NCI-H1092 (cell line): ENCODE data around the gene IGSF5.
"Not testable (repeated sequence)": the region's sequence is repeated elsewhere in the genome, so short reads cannot be mapped to it uniquely, and the experiment has no call there.

ENCODE experiments used
- DNase-seq: peaks from one replicate; lab custom pipeline; 2025; lab: John Stamatoyannopoulos, UW

Gene IGSF5

DNA sequence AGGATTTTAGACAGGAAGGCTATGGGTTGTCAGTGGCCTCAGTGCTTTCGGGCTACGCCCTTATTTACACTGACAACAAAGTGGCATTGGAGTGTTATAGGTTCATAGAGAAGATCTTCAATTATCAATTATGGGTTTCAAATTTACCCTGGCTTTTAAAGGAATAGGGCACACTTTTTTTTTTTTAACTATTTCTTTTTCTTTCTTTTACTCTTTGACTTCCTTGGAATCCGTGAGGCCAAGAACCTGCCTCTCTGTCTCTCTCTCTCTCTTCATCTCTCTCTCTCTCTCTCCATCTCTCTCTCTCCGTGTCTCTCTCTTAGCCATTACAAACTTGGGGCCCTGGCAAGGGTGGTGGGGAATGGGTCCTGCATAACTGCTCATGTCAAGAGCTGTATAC lies at the start of gene IGSF5:
Gene IGSF5, plus strand, starts transcription at position 301 of the 400 bp plus-strand sequence. CDS start 327 bp downstream, outside the sequence.
- not testable (repeated sequence) for DNase-seq

DNA sequence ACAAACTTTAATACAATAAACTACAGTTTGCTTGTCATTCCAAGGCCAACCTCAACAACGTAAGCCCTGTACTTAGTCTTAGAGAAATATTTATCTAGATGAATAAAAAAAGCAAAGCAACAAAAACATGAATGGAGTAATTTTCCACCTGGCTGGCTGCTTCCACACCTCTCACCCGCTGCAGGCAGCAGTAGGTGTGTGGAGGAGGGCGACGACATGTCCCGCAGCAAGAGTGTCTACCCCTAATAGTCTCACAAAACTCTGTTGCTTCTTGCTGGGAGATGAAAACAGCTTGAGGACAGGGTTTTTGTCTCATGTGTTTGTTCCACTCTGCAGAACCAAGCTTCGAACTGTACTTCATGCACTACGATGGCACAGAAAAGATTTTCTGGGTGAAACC lies 48.8 kb upstream of the IGSF5 start:
- DNase-seq = no peak

DNA sequence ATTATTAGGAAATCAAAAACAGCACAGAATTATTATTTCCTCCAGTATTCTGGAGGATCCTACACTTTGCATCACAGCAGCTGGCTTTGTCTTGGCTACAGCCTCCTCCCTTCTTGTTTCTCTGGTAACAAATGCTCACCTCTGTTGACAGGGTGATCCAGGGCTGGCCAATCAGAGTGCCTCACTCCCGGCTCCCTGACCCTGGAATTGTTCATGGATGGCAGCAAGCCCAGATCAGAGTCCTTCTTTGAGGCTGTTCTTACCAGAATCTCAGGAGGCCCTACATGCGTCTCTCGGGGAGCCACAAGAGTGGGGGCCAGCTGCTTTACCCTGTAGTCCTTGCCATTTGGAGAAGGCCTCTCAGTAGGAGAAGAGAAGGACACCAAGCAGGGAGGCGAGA lies 48.4 kb upstream of the IGSF5 start:
- DNase-seq = peak; percentile 55

DNA sequence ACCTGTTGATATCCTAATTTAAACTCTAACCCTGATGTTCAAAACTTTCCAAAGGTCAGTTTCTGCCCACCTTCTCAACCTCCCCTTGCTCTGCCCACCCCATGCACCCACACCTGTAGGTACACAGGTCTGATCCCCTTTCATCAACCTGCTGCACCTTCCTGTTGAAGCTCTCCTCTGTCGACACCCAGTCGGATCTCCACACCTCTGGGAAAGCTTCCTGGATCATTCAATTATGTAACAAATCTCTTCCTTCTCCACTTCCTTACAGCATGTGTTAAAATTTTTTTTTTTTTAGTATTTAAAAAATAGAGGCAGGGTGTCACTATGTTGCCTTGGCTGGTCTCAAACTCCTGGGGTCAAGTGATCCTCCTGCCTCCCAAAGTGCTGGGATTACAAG lies 44.7 kb upstream of the IGSF5 start:
- DNase-seq = no peak

DNA sequence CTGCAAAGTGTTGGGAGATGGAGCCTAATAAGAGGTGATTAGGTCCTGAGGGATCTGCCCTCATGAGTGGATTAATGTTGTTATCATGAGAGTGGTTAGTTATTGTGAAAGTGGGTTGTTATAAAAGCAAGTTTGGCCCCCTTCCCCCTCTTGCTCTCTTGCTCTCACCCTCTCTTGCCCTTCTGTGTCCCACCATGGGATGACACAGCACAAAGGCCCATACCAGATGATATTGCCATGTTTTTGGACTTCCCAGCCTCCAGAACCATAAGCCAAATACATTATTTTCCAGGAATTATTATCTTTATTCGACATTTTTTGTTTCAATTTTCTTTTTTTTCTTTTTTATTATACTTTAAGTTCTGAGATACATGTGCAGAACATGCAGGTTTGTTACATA lies 41.4 kb upstream of the IGSF5 start:
- no peak for DNase-seq

DNA sequence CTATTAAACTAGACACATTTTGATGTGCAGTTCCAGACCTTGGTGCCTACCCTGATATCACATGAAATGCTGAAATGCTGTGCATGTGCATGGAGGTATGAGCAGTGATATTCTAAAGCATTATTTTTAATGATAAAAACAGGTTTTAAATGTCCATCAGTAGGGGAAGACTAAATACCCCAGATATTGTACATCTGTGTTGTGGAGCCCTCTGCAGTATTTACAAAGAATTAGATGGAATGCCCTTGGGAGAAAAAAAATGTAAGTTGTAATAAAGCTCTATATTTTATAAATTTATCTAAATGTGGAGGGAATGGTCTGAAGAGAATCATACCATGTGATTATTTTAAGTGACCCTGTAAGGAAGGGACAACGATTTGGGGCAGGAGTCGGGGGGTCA lies 39.1 kb upstream of the IGSF5 start:
- DNase-seq = no peak

DNA sequence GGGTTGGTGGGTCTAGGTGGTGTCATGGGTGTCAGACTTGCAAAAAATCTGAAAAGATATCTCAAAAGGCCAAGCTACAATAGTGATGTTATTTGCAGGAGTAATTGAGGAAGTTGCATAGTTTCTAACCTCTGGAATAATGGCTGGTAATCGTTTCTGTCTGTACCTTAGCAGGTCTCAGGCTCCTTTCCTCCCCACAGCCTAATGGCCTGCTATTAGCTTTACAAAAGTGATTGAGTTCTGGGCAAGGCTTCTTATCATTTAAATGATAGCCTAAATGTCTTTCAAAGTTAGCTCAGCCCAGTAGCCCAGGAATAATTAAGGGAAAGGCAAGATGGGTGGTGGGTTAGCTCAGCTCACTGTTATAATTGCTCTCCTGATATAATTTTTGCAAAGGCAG lies 37.7 kb upstream of the IGSF5 start:
- no peak for DNase-seq

DNA sequence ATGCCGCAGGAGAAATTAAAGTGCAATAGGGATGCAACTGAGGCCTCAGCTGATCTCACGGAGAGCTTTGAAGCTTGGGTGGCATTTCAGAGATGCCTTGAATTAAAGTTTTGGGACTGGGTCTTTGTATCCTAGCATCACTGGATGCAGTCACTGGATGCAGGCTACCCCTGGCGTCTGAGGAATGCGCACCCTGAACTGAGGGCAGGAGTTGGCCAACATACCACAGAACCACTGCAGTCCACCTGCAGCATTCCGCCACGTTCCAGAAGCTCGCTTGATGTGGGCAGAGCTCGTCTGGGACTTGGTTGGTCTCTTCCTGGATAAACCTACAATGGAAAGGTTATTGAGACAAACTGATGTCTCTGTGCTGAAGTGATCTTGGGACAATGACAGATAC lies 34.1 kb upstream of the IGSF5 start:
- no peak for DNase-seq

DNA sequence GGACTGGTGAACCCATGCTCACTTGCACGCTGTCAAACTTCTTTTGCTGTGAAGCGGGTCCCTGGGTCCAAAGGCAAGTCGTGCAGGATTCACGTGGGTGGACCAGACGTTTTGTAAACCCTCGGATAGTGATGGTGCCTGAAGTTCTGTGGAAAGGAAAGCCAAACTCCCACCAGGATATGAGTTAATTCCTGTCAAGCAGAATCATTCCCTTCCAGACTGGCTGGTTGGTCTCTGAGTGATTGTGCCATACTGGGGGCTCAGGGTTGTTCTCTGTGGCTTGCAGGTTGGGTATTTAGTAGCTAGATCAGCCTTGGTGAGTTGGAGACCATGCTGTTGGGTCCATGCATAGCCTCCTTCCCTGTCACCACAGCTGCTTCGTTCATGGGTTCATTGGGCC lies 32.7 kb upstream of the IGSF5 start:
- no peak for DNase-seq

DNA sequence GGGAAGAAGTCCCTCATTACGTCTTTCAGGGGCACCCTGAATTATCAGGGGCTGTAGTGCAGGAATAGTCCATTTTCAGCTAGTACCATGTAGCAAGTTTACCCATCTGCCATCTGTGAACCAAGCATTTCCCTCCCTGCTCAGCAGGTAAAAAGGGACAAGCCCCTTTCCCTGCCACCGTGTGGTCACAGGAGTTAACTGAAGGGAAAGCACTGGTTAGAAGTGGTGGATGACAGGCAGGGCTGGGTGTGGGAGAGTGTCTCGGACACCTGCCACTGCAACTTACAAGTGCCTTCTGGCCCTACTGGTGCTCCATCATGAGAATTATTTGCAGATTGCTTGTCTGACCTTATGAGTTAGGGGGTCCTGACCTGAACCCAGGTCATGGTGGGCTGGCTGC lies 32.0 kb upstream of the IGSF5 start:
- DNase-seq = peak; percentile 72

DNA sequence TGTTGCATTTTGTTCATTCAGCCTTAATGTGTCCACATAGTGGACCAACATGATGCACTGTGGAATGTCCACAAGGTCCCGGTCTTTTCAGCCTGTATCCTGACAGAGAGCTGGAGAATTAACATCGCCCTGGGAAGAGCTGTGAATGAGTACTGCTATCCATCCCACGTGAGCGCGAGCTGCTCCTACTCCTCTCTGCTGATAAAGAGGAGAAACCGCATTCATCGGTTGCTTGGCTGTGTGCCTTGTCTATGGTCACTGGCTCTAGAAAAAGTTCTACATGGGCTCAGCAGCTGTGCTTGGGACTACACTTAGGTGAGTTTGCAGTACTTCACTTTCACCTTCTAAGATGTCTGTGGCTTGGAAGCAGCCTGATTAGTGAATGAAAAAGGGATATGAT lies 31.1 kb upstream of the IGSF5 start:
- no peak for DNase-seq

DNA sequence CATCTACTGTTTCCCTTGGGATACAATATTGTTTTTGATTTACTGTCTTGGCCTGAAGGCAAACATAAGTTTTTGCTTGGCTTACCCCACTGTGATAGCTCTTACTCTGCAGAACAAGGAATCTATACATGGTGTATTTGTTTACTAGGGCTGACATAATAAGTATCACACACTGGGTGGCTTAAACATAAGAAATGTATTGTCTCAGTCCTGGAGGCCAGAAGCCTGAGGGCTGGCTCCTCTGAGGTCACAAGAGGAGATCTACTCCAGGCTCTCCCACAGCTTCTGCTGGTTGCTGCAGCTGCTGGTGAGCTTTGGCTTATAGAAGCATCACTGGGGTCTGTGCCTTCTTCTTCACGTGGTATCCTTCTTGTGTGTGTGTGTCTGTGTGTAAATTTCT lies 30.7 kb upstream of the IGSF5 start:
- no peak for DNase-seq

DNA sequence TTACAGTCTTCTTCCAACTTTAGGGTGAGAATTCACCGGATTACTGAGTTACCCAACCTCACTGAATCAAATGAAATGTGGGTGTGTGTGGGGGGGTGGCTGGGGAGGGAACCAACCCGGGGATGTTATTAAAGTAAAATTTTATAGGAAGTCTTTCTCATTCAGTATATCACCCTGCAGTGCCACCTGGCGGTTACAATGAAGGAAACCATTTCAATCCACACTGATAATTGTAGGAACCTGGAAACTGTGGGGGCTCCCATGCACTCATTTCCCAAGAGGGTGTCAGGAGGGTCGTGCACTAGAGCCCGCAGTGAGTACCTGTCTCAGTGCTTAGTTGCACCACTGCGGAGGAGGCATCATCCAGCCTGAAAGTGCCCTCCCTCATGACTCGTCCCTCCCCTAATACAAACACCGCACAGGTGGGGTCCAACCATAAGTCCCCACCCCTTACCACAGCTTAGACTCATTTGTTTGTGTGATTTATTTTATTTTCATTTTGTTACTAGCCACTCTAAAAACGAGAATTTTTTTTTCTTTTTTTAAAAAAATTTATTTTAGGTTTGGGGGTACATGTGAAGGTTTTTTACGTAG lies 29.1 kb upstream of the IGSF5 start:
- peak; percentile 64 for DNase-seq

DNA sequence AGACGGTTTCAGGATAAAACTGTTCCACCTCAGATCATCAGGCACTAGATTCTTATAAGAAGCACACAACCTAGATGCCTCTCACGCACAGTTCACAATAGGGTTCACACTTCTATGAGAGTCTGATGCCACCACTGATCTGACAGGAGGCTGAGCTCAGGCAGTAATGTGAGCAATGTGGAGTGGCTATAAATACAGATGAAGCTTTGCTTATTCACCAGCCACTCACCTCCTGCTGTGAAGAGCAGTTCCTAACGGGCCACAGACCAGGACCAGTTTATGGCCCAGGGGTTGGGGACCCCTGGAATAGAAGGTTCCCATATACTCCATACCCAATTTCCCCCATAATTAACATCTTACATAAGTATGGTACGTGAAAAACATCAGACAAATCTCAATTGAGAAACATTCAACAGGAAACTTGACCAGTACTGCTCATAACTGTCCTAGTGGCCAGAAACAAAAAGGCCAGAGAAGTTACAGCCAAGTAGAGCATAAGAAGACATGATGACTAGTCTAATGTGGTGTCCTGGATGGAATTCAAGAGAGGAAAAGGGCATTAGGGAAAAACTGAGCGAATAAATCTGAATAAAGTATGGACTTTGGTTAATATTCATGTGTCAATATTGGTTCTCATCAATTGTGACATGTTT lies 24.7 kb upstream of the IGSF5 start:
- DNase-seq = no peak

DNA sequence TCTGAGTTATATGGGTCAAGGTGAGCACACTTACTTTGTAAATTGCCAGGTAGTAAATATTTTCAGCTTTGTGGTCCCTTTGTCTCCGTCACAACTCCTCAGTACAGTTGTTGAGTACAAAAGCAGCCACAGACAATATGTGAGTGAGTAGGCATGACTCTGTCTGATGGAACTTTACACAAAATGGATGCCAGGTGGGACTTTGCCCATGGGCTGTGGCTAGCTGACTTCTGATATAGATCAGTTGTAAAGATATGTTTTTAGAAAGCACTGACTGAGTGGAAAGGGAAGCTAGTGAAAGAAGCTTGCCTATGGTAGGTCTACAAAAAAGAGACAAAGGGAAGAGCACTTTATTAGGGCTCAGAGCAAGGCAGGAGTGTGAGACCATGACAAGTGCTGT lies 23.1 kb upstream of the IGSF5 start:
- DNase-seq = no peak

DNA sequence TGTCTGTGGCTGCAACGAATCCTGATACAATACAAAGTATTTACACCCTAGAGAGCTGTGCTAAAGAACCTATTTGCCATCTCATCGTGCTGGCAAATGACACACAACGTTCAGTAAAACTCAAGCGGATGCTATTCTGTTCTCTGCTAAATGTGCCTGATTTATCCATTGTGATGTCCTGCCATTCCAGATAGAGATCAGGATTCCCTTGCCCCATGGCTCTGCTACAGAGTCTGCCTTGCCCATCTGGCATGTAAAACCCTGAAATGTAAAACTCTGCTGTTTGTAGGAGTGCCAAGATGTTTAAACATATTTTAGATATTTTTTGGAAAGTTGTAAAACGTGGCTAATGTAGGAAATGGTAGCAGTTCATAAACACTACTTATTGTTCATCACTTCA lies 20.0 kb upstream of the IGSF5 start:
- DNase-seq = no peak

DNA sequence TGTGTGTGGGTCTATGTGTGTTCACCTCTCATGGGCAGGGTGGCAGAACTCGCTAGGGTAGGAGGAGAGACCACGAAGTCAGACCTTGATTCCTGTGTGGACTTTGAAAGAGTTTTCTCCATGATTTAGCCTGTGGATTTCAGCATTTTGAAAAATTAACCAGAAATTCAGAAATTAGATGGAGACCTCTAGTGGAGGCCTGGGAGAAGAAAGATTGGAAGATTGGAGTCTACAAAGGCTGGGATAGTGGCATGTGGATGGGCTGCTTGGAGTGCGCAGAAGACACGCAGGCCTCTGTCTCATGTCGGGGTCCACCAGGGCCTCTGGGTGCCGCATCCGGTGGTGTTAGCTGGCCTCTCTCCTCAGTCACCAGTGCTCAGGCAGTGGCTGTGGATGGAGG lies 18.9 kb upstream of the IGSF5 start:
- no peak for DNase-seq

DNA sequence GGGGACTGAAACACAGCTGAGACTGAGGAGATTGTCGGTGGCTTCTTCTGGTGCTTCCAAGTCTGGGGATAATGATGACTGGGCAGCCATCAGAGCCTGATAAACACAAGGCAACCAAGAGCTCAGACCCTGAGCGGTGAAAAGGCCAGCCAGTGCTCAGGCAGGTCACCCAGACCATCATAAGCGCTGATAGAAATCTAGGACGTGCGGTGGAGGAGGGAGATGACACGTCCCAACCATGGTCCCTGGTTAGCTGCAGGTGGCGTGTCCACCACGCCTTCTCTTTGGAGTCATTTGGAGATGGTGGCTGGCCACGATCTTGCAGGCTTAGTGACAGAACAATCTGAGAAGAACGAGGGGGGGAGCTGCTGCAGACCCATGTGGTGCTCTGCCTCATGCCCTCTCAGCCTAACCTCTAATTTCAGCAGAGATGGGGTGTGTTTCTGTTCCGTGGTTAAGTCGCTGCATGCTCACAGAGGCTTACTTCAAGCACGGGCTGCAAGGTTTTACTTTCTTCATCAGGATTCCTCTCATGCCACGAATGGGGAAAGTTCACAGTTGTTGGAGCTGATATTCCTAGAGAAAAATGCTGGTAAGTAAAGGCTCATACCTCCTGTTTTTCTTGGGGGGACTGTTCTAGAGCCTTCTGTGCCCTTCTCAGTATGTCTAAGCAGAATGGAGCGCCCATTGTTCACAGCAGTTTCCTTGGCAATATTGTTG lies 17.4 kb upstream of the IGSF5 start:
- no peak for DNase-seq

DNA sequence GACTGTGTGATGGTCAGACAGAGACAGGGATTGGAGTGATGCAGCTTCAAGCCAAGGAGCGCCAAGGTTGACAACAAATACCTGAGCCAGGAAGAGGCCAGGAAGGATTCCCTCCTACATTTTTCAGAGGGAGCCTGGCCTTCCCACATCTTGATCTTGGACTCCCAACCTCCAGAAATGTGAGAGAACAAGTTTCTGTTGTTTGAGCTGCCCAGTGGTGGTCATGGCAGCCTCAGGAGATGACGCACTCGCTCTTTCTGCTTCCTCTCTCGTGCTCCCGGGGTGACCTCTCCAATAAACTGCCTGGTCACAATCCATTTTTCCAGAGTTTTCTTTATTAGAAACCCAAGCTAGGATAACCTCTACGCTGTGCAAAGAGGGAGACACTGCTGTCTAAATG lies 16.6 kb upstream of the IGSF5 start:
- no peak for DNase-seq

DNA sequence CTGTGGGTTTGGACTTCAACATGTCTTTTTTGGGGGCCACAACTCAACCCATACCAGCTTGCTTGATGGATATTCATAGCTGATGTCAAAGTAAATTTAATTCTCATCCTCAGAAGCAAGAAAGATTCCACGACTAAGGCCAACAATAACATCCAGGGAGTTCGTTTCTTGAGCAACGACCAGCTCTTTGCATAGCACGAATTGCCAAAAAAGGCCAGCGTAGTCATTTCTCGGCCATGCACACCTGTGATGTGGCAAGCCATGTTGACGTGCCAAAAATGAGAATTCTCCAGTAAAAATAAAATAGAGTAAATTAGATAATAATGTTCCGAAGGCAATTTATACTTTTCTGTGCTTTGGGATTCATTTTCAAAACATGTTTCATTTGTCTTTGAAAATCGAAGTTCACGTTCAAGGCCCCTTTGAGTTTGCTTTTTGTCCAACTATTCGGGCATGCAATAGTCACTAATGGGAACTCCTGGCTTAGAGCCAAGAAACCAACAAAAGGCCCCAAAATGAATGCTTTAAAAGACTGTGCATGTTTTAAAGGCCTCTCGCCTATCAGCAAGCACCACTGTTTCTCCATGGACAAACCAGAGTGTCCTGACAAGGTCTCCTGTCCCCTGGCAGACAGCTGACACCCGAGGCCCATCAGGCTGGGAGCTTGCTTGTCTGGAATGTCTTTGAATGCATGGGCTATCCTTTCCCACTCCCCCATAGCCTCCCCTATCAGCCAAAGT lies 14.4 kb upstream of the IGSF5 start:
- DNase-seq = no peak

DNA sequence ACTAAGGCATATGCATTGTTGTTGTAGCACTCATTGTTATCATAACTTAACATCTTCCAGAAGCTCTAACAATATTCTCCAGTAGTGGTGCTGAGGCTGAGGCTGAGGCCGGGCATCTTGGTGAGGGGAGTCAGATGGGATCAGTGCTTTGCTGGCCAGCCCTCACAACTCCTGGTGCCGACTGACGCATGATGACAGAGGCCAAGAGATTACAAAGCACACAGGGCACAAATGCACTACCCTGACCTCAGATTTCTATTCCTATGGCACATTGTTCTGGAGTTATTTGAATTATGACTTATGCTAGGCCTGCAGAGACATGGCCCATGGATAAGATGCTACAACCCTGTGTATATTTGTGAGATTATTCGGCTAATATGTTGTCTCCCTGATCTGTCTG lies 8.3 kb upstream of the IGSF5 start:
- no peak for DNase-seq

DNA sequence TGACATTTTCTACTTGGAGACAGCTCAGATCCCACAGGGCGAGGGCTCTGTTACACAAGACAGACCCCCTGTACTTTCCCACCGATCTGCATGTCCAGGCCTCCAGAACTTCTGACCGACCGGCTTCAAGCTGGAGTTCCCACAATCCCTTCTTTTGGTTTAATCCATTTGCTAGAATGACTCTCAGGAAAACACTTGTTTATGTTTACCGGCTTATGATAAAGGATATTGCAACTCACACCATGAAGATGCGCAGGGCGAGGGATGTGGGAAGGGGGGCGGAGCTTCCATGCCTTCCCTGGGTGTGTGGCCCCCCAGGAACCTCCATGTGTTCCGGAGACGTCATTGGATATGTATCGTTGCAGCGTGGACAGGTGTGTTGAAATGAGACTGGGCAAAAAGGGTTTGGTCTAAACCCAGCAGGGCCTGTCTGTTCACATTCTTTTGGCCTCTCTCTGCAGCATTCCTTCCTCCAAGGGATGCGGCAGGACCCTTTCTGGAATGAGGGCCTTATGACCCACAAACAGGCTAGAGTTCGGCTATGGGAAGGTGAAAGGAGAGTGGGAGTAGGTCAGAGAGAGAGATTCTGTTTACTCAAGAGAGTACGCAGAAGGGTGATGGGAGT lies 7.5 kb upstream of the IGSF5 start:
- DNase-seq = no peak
